GM10266 (cell line): ENCODE measurements around the gene SMIM38.

Source experiments
- DNase-seq: peaks from one replicate; pipeline ENCODE4 v3.0.0; 2012; ENCODE audit errors: extremely low spot score
- TF ChIP-seq, protein P1 (sequence below): IDR thresholded peaks from 2 replicates; pipeline ENCODE4 v1.5.1; 2012; ENCODE audit warnings: mild to moderate bottlenecking, low read depth; ENCODE audit not compliant: control insufficient read depth, insufficient read depth; ENCODE audit errors: missing control alignments

SMIM38 gene

DNA sequence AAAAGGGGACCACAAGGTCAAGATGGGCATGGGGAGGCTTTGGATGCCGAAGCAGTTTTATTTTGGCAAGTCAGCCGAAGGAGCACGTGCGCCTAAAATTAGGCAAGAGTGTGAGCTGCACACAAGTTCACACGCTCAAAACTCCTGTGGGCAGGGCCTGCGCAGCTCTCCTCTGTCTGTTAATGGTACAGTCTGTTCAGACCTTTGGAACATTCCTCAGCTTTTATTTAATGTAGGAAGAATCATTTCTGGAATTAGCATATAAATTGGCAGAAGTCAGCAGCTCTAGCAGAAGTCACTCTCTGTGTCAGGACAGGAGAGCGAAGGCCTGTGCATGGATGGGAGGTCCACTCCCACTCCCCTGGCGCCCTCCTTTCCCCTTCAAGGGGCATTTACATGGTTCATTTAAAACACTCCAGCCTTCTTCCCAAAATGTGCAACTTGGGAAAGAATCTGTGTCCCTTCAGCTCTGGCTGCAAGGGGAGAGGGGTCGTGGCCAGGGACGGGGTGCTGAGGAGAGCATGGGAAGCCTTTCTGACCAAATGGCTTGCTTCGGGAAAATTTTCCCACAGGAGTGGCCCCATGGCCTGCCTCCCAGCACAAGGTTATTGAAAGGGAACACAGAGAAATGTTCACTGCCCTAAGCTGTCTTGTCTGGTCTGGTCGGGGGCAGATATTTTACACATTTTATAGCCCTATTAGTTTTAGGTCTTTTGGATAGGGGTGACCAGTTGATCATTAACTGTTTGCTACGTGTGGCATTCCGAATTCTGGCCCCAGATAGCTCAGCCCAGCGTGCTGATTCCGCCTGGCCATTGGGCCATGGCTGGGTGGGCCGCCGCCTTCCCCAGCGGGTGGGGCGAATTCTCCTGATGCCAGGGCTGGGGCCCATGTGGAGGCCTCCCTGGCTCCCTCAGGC lies 43.9 kb upstream of the SMIM38 start:
- no peak for DNase-seq
- TF ChIP-seq, protein P1, sequence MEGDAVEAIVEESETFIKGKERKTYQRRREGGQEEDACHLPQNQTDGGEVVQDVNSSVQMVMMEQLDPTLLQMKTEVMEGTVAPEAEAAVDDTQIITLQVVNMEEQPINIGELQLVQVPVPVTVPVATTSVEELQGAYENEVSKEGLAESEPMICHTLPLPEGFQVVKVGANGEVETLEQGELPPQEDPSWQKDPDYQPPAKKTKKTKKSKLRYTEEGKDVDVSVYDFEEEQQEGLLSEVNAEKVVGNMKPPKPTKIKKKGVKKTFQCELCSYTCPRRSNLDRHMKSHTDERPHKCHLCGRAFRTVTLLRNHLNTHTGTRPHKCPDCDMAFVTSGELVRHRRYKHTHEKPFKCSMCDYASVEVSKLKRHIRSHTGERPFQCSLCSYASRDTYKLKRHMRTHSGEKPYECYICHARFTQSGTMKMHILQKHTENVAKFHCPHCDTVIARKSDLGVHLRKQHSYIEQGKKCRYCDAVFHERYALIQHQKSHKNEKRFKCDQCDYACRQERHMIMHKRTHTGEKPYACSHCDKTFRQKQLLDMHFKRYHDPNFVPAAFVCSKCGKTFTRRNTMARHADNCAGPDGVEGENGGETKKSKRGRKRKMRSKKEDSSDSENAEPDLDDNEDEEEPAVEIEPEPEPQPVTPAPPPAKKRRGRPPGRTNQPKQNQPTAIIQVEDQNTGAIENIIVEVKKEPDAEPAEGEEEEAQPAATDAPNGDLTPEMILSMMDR, result no peak

GRCh38 chr11:69113226-69113625 lies 42.5 kb upstream of the SMIM38 start:
- TF ChIP-seq, protein P1, result no peak
- DNase-seq, result no peak

GRCh38 chr11:69113646-69114340 lies 41.9 kb upstream of the SMIM38 start:
- no peak for DNase-seq
- TF ChIP-seq, protein P1, result no peak

- TF ChIP-seq, protein P1, result no peak
- DNase-seq, result no peak
These were observed 41.4 kb upstream of the SMIM38 start for GRCh38 chr11:69114362-69114761.

DNA sequence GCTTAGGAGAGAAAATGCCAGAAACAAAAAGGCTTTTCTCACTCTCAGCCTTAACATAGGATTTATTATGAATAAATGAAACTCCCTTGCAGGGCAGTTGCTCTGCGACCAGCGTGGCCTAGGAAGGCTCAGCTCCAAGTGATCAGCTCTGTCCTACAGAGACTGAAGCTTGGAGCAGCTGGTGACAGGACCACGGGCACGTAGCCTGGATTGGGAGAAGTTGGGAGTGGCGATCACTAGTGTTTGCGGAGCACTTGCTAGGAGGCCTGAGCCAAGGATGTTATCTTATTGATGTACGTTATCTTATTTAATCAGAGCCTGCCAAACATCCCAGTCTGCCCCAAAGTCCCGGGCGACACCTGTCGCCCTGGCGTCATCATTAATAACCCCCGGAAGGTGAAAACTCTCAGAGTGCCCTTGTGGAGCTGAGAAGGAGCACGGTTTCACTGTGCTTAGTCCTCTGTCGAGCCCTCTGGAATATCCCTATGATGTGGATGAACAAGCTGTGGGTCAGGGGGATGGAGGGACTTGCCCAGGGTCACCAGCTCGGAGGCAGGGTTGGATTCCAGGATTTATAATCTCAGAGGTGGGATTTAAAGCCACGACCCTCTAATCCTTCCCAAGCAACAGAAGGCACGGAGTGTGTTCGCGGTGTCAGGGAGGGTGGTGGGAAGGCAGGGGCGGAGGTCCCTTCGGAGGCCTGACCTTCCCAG lies 40.8 kb upstream of the SMIM38 start:
- no peak for DNase-seq
- TF ChIP-seq, protein P1, result no peak

GRCh38 chr11:69115586-69116560 lies 39.9 kb upstream of the SMIM38 start:
- TF ChIP-seq, protein P1, result no peak
- DNase-seq, result no peak
